GM10266 (cell line): Measurements from ENCODE around the gene PTPRN2.
"Not testable (repeated sequence)": the region's sequence is repeated elsewhere in the genome, so short reads cannot be mapped to it uniquely, and the experiment has no call there.

ENCODE experiments used
- DNase-seq: peaks from one replicate; pipeline ENCODE4 v3.0.0; 2012; ENCODE audit errors: extremely low spot score
- CTCF ChIP-seq: IDR thresholded peaks from 2 replicates; pipeline ENCODE4 v1.5.1; 2012; ENCODE audit warnings: mild to moderate bottlenecking, low read depth; ENCODE audit not compliant: control insufficient read depth, insufficient read depth; ENCODE audit errors: missing control alignments

Gene PTPRN2

GRCh38 chr7:158460665-158461064 is 127.0 kb downstream of the PTPRN2 start:
- TF ChIP-seq CTCF: no peak

GRCh38 chr7:158458716-158459282 is 128.8 kb downstream of the PTPRN2 start:
- no peak for TF ChIP-seq CTCF
- DNase-seq: no peak

More at GRCh38 chr7:158460665-158461064, 127.0 kb downstream of the PTPRN2 start:
- no peak for DNase-seq

- no peak for DNase-seq
- TF ChIP-seq CTCF: no peak
Observed at GRCh38 chr7:158458096-158458495, 129.5 kb downstream of the PTPRN2 start.

- DNase-seq: not testable (repeated sequence)
Observed at GRCh38 chr7:158457586-158457985, 130.0 kb downstream of the PTPRN2 start.

- DNase-seq: no peak
- no peak for TF ChIP-seq CTCF
Observed at GRCh38 chr7:158454631-158455030, 133.0 kb downstream of the PTPRN2 start.

- no peak for TF ChIP-seq CTCF
- DNase-seq: no peak
Observed at GRCh38 chr7:158453663-158454062, 134.0 kb downstream of the PTPRN2 start.

GRCh38 chr7:158452331-158452730 is 135.3 kb downstream of the PTPRN2 start:
- DNase-seq: no peak
- no peak for TF ChIP-seq CTCF

- TF ChIP-seq CTCF: no peak
- DNase-seq: no peak
Observed at GRCh38 chr7:158450476-158451124, 137.0 kb downstream of the PTPRN2 start.
